HL-60 (cell line): ENCODE measurements around the gene EVC.

ENCODE experiments used
- POLR2AphosphoS5 ChIP-seq: IDR thresholded peaks from 2 replicates; pipeline ENCODE4 v1.6.1; 2012; ENCODE audit warnings: low read depth
- SPI1 ChIP-seq: IDR thresholded peaks from 2 replicates; pipeline ENCODE4 v1.6.1; 2012; ENCODE audit warnings: low read depth, mild to moderate bottlenecking, borderline replicate concordance
- TF ChIP-seq, protein P1 (sequence below): IDR thresholded peaks from one replicate; pipeline ENCODE4 v1.5.1; 2011; ENCODE audit warnings: low read length, control low read depth, inconsistent platforms; ENCODE audit not compliant: insufficient read depth

DNA sequence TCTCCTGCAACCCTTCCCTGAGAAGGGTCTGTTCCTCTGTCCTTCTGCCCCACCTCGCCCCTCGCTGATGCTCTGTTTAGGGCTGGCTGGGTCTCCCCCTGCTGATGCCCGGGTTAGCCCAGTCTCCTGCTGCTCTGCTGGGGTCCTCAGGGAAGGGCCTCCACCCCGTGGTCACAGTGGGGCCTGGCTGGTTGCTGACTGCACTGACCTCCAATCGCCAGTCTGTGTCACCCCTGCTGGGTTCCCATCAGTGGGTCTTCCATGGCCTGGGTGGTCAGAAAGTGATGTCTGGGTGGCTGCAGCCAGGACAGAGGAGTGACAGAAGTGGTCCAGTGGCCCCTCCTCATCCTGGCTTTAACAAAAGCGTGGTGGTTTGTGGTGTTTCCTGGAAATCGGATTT lies 44.7 kb downstream of the EVC start:
- TF ChIP-seq, protein P1, sequence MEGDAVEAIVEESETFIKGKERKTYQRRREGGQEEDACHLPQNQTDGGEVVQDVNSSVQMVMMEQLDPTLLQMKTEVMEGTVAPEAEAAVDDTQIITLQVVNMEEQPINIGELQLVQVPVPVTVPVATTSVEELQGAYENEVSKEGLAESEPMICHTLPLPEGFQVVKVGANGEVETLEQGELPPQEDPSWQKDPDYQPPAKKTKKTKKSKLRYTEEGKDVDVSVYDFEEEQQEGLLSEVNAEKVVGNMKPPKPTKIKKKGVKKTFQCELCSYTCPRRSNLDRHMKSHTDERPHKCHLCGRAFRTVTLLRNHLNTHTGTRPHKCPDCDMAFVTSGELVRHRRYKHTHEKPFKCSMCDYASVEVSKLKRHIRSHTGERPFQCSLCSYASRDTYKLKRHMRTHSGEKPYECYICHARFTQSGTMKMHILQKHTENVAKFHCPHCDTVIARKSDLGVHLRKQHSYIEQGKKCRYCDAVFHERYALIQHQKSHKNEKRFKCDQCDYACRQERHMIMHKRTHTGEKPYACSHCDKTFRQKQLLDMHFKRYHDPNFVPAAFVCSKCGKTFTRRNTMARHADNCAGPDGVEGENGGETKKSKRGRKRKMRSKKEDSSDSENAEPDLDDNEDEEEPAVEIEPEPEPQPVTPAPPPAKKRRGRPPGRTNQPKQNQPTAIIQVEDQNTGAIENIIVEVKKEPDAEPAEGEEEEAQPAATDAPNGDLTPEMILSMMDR: no peak
- TF ChIP-seq POLR2AphosphoS5: no peak
- TF ChIP-seq SPI1: no peak
